ENCODE data around the gene ANKZF1. TPM values are rescaled to one million over a fixed set of nuclear protein-coding genes. Genes with fewer than 3 reads are reported as not detected.

The ANKZF1 gene
- total and polyA plus RNA-seq, 2 of the 8 experiments (the other 6 are each of a cell fraction or from before 2014, with no cell fraction given), result 32.5 to 50.1 TPM

DNA sequence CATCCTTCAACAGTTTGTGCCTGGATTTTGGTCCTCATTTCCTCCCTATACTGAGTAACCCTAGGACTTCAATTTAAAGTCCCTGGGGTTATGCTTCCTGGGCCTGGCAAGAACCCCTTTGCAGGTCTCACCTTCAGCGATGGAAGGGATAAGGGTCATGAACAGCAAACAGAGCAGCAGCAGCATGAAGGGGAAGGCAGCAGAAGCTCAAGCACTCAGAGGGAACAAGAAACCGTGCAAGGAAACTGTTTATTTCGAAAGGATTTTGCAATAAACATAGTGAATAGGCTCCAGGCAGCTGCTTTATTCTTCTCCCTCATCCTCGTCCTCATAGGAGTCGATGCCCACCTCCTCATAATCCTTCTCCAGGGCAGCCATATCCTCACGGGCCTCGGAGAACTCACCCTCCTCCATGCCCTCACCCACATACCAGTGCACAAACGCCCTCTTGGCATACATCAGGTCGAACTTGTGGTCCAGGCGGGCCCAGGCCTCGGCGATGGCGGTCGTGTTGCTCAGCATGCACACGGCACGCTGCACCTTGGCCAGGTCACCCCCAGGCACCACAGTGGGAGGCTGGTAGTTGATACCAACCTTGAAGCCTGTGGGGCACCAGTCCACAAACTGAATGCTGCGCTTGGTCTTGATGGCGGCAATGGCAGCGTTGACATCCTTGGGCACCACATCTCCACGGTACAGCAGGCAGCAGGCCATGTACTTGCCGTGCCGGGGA, 20.6 kb downstream of the ANKZF1 start:
- Histone ChIP-seq H3K4ac (replicated peaks; ENCODE audit: insufficient read length, low read depth, low read length) (no peak overlapping the region), H2BK12ac (ENCODE audit: low read depth, low read length) (no peak overlapping the region), H2AK5ac (ENCODE audit: low read depth, low read length) (no peak overlapping the region), H3K4me1 (replicated peaks in 1 of 4; ENCODE audit: control insufficient read depth in 3 of 4, insufficient read depth in 4 of 4, low read length in 3 of 4) (peaks cover 5 to 17% (median 10%) of the 10 kb centered on the region in 4 experiments), H3K23ac (ENCODE audit: insufficient read length) (no peak overlapping the region), H3K9me3 (ENCODE audit: insufficient read depth in 2 of 2, low read depth in 1 of 2, low read length in 1 of 2) (no peaks in the 10 kb centered on the region), H3K36me3 (ENCODE audit: control insufficient read depth in 2 of 4, insufficient read depth in 4 of 4, low read length in 3 of 4) (peaks cover 0 to 9% (median 5%) of the 10 kb centered on the region in 4 experiments; a peak in 5 of 8 replicates), H4K8ac (ENCODE audit: extremely low read depth, insufficient read depth, low read length) (no peak overlapping the region), H3K4me3 (ENCODE audit: extremely low read depth in 1 of 4, insufficient read depth in 2 of 4, low read depth in 3 of 4, low read length in 4 of 4) (no peak overlapping the region), H3K23me2 (ENCODE audit: low read depth, low read length) (peaks cover 21% of the 10 kb centered on the region), H2AFZ (ENCODE audit: low read length) (no peak overlapping the region), H3K9ac (replicated peaks in 1 of 4; ENCODE audit: extremely low read depth in 1 of 4, low read depth in 3 of 4, low read length in 3 of 4) (no peak overlapping the region), H4K91ac (replicated peaks; ENCODE audit: insufficient read length, low read length) (no peak overlapping the region), H4K5ac (ENCODE audit: insufficient read length, low read depth, low read length) (no peak overlapping the region), H3K14ac (ENCODE audit: insufficient read length) (no peak overlapping the region), H3K27ac (ENCODE audit: low read depth, low read length) (no peak overlapping the region), H2BK5ac (ENCODE audit: low read depth, low read length) (no peak overlapping the region), H3K18ac (ENCODE audit: extremely low read depth, low read length) (no peak overlapping the region), H2BK120ac (replicated peaks; ENCODE audit: low read depth, low read length) (no peak overlapping the region), H3K27me3 (replicated peaks in 1 of 4; ENCODE audit: control insufficient read depth in 3 of 4, extremely low read depth in 1 of 4, insufficient read depth in 3 of 4, low read length in 3 of 4) (peaks cover 9 to 33% (median 25%) of the 10 kb centered on the region in 4 experiments), H3K56ac (replicated peaks; ENCODE audit: insufficient read length, low read depth, low read length) (no peak overlapping the region), H2BK20ac (ENCODE audit: low read length) (no peak overlapping the region), H3K79me2 (ENCODE audit: control insufficient read depth in 1 of 2, insufficient read depth in 2 of 2, low read length in 2 of 2) (peaks cover 0 to 5% of the 10 kb centered on the region in 2 experiments; a peak in 1 of 4 replicates), H3K79me1 (ENCODE audit: low read depth, low read length) (peaks cover 8% of the 10 kb centered on the region; the same call in 1 of the 2 replicates), H2BK15ac (ENCODE audit: low read length) (no peak overlapping the region), H3K4me2 (ENCODE audit: insufficient read depth in 1 of 2, low read depth in 2 of 2, low read length in 2 of 2) (0 out of 4 replicates have a peak overlapping the region, but pooled peaks of 1 of the 2 experiments have one; percentile 20), H4K20me1 (replicated peaks in 1 of 2; ENCODE audit: control insufficient read depth in 1 of 2, insufficient read depth in 2 of 2, low read length in 2 of 2) (peaks cover 0 to 2% of the 10 kb centered on the region in 2 experiments)
- DNase-seq (ENCODE audit: low read depth in 1 of 2, low spot score in 2 of 2) (no peak), FAIRE-seq (no peak)
- 91% methylated on average over 22 of the region's 22 CpGs; no CpG with 5 or more reads in 1 of the 2 experiments for WGBS, 2 experiments (ENCODE audit: extremely low coverage in 1 of 2, insufficient coverage in 1 of 2, insufficient read length in 1 of 2, insufficient replicate concordance in 2 of 2, low coverage in 1 of 2, low lambda C conversion rate in 2 of 2, missing lambda C conversion rate in 1 of 2)
- ChIA-PET POLR2A (ENCODE audit: partially characterized antibody) (interaction anchor here (1.0 to 14.9 kb wide), 15 partner anchors 8 to 80 kb away, joined by 3 to 190 read pairs (median 5); partner anchors contain the start of genes ABCB6, ANKZF1, ATG9A and DNAJB2), CTCF (ENCODE audit: partially characterized antibody) (interaction anchor here (0.7 to 6.6 kb wide), 11 partner anchors 11 to 279 kb away, joined by 3 to 118 read pairs (median 3); partner anchors contain the start of genes DNAJB2 and ZFAND2B)
- TF ChIP-seq SP2 (IDR thresholded peaks at IDR 0.05; ENCODE audit: low read length) (no peak), SIN3A (conservative IDR thresholded peaks at IDR 0.05 in 1 of 2, IDR thresholded peaks at IDR 0.05 in 1 of 2; ENCODE audit: low read depth in 1 of 2, low read length in 2 of 2) (no peak), TBP (IDR thresholded peaks at IDR 0.05; ENCODE audit: low read depth, low read length) (no peak)
- TF ChIP-seq, protein P1, sequence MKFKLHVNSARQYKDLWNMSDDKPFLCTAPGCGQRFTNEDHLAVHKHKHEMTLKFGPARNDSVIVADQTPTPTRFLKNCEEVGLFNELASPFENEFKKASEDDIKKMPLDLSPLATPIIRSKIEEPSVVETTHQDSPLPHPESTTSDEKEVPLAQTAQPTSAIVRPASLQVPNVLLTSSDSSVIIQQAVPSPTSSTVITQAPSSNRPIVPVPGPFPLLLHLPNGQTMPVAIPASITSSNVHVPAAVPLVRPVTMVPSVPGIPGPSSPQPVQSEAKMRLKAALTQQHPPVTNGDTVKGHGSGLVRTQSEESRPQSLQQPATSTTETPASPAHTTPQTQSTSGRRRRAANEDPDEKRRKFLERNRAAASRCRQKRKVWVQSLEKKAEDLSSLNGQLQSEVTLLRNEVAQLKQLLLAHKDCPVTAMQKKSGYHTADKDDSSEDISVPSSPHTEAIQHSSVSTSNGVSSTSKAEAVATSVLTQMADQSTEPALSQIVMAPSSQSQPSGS (IDR thresholded peaks at IDR 0.05; ENCODE audit: low read length), result no peak
